ENCODE results near the gene TMEM217. TPM values are rescaled to one million over a fixed set of nuclear protein-coding genes. Genes with fewer than 3 reads are reported as not detected.

TMEM217 gene
- polyA plus RNA-seq, 1 experiment, result 7.7 TPM

GRCh38 chr6:37168163-37168758, 89.7 kb downstream of the TMEM217 start:
- ChIA-PET POLR2A (interaction anchor here (1.0 to 3.5 kb wide), 4 partner anchors 24 to 66 kb away, joined by 3 to 49 read pairs (median 8); no protein-coding TSS in a partner anchor), CTCF (interaction anchor here (0.9 to 1.5 kb wide), 2 partner anchors 117 to 150 kb away, joined by 3 to 4 read pairs; no protein-coding TSS in a partner anchor)
- Histone ChIP-seq H3K27me3 (ENCODE audit: control insufficient read depth, insufficient read depth, low read length) (no peaks in the 10 kb centered on the region), H3K9me3 (ENCODE audit: control insufficient read depth, insufficient read depth, low read length) (peaks cover 7% of the 10 kb centered on the region; the same call in 1 of the 2 replicates), H3K27ac (ENCODE audit: low read depth, low read length) (no peak overlapping the region), H3K4me3 (ENCODE audit: low read depth, low read length) (peak overlapping the region; percentile 62; the same call in 1 of the 2 replicates)
- DNase-seq (ENCODE audit: low read depth, low spot score), result no peak
- TF ChIP-seq CTCF (IDR thresholded peaks at IDR 0.05; ENCODE audit: low read depth, low read length), result no peak

DNA sequence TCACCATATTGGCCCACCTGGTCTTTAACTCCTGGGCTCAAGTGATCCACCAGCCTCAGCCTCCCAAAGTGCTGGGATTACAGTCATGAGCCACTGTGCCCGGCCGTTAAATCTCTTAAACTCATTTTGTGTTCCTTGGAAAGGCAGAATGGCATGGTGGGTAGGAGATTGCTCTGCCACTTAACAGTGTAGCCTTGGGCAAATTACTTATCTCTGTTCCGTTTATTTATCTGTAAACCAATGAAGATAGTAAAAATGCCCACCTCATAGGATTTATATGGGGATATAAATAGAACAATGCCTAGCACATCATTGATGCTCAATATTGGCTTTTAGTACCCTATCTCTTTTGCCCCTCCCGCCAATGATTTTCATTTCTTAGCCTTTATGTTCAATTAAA, 95.2 kb downstream of the TMEM217 start:
- TF ChIP-seq CTCF (IDR thresholded peaks at IDR 0.05; ENCODE audit: low read depth, low read length), result no peak
- Histone ChIP-seq H3K27me3 (ENCODE audit: control insufficient read depth, insufficient read depth, low read length) (no peaks in the 10 kb centered on the region), H3K27ac (ENCODE audit: low read depth, low read length) (no peak overlapping the region), H3K9me3 (ENCODE audit: control insufficient read depth, insufficient read depth, low read length) (no peaks in the 10 kb centered on the region), H3K4me3 (ENCODE audit: low read depth, low read length) (no peak overlapping the region)
- ChIA-PET CTCF (no interaction called here), POLR2A (no interaction called here)
- DNase-seq (ENCODE audit: low read depth, low spot score), result no peak

Small RNA genes lying within 50 kb of the gene (small RNA-seq; reads per million reads assigned to genes)
- gene AL096712.1 (ENCODE audit: insufficient read length, low read depth), result not detected

Other genes starting within 250 kb of the TMEM217 start
- gene PIM1, start 88.0 kb downstream of the TMEM217 start, polyA plus RNA-seq (2011; rRNA removed), result 35.3 and 37.5 TPM in 2 replicates
- 9.7 and 9.8 TPM in 2 replicates for gene TBC1D22B, start 372 bp downstream of the TMEM217 start, polyA plus RNA-seq (2011; rRNA removed)
- 20.1 and 26.3 TPM in 2 replicates for gene RNF8, start 95.8 kb upstream of the TMEM217 start, polyA plus RNA-seq (2011; rRNA removed)
- 25.1 and 26.8 TPM in 2 replicates for gene CMTR1, start 175.1 kb upstream of the TMEM217 start, polyA plus RNA-seq (2011; rRNA removed)
- gene CCDC167, start 241.7 kb upstream of the TMEM217 start, polyA plus RNA-seq (2011; rRNA removed), result 27.3 and 33.3 TPM in 2 replicates

Data from AG04450 (cell line).